Measurements from ENCODE around the gene CSMD2.

GRCh38 chr1:33897092-33897725 is 267.8 kb downstream of the CSMD2 start:
- TF ChIP-seq CTCF (IDR thresholded peaks at IDR 0.05; ENCODE audit: low read length) (no peak), EZH2 (optimal IDR thresholded peaks at IDR 0.05; ENCODE audit: low read depth, low read length) (no peak), EZH2phosphoT487 (IDR thresholded peaks at IDR 0.05; ENCODE audit: low read length) (no peak)

Data from MM.1S (cell line).